AML-193 (cell line): Measurements from ENCODE around the gene ZNF556.
"Not testable (repeated sequence)": the region's sequence is repeated elsewhere in the genome, so short reads cannot be mapped to it uniquely, and the experiment has no call there.

Experiments used
- DNase-seq, 2 experiments: peaks; one replicate each; lab custom pipeline; 2025; lab: John Stamatoyannopoulos, UW

The ZNF556 gene

DNA sequence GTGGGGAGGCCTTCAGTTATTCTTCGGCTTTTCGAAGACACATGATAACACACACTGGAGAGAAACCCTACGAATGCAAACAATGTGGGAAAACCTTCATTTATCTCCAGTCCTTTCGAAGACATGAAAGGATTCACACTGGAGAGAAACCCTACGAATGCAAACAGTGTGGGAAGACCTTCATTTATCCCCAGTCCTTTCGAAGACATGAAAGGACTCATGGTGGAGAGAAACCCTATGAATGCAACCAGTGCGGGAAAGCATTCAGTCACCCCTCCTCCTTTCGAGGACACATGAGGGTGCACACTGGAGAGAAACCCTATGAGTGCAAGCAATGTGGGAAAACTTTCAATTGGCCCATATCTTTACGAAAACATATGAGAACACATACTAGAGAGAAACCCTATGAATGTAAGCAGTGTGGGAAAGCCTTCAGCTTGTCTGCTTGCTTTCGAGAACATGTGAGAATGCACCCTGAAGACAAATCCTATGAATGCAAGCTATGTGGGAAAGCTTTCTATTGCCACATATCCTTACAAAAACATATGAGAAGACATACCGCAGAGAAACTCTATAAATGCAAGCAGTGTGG lies 14.0 kb upstream of the ZNF556 start:
- DNase-seq: no peak

DNA sequence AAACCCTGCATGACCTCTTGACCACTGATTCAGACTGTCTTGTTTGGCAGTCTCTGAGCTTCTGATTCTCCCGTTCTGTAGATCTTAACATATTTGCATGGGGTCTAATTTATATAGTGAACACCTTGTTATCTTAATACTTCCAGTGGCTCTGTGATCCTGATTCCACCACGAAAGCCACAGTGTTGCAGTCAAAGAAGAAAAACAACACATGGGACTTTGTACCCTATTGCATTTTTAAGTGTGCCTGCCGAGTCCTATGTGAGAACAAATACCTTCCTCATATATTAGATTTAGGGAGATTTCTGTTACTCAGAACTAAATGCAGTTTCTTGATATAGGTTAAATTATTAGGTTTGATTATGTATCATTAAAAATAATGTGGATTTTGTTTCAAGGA lies 12.3 kb upstream of the ZNF556 start:
- no peak for DNase-seq

DNA sequence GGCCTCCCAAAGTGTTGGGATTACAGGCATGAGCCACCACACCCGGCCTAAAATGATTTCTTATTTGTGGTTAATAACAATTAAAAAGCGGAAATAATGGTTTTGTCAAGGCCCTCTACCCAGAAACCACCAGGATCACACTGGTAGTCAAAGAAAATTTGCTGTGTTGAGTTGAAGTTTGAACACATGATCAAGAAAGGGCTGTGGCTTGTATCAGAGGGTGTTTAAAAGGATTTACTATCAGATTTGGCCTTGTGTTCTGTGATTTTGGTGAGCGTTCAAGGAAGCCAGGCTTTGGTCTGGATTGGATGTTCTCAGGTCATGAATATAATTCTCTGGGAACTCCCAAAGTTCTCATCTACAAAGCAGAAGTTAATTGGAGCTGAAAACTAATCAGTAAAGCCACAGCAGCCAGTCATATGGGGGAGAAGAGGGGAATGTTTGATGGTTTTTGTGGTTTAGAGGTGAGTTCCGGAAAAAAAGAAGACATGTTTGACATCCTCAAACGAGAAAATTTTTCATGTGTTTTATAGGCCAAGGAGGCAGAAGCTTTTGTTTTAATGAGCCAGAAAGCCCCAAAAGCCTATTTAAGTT lies 10.6 kb upstream of the ZNF556 start:
- DNase-seq: no peak

DNA sequence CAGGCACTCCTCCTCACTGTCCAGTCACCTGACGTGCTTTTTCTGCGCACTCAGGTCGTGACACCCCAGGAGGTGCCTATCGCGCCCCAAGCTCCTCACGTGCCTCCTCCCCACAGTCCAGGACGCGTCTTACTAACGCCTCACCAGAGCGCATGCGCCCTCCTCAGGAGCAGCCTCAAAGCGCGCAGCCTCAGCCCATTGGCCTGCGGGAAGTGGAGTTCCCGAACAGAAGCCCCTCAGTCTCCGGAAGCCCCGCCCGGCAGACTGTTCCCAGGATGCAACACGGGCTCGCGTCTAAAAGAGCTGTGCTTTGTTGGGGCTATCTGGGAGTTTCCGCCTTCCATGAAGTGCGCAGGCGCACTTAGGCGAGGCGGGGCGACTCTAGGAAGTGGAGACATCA lies 8.3 kb upstream of the ZNF556 start:
- DNase-seq: no peak

DNA sequence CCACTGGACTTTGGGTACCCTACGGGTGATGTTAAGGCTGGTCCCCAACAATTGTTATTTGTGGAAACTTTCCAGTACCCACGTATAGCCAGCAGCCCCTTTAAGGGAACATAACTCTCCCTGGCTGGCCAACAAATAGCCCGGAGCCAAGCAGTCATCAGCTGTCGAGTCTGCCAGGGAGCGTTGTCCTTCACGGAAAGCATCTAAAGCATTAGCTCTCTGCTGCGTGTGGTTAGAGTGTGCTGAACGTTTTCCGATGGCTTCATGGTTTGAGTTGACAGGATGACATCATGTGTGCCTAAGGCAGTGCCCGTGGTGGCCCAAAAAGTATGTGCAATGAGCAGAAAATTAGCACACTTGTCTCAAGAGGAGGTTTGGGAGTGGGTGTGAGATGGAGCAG lies 3.3 kb upstream of the ZNF556 start:
- no peak for DNase-seq

DNA sequence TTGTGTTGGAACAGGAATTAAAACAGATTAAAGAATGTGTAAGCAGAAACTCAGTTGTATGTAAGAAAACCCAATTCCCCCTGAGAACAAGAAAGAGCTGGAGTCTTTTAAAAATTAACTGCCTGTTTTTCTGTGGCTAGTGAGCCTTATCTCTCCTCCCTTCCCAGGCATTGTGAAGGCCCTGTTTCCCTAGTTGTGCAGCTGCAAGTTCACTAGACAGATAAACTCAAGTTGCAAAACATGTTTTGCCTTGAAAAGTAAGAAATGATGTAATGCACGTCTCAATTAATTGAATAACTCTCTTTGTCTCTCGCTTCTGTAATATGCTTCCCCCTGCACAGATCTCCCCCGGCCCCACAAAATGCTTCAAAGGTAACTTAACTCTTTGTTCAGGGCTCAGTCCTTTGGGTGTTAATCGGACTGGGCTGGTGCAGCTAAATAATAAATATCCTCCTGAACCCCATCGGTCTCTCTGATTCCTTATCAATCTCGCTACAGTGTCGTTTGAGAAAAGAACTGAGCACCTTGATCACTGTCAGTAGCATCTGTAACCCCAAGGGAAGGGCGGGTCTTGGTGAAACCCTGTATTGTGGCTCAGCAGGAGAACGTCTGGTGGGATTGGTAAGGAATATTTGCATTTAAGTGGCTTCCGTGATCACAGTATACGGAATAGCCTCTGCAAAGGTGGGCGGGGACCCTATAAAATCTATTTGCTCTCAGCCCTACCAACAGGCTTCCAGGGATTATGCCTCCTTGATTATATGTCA lies 1.6 kb upstream of the ZNF556 start:
- DNase-seq: no peak

DNA sequence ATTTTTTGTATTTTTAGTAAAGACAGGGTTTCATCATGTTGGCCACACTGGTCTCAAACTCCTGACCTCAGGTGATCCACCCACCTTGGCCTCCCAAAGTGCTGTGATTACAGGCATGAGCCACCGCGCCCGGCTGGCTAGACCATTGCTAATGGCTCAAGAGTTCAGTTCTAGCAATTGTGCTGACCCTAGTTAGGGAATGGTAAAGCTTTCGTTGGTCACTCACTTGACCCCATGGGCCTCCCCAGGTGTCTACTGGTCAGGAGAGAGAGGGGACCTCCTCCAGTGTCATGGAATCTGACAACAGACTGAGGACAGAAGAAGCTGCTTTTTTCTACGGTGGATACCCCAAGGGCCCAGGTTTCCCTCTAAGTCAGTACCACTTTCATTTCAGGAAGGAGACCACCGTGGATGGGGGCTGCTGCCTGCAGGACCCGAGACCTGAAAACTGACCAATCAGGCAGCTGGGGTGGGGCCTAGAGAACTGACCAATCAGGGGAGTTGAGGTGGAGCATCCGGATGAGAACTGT lies 575 bp upstream of the ZNF556 start:
- DNase-seq: no peak

DNA sequence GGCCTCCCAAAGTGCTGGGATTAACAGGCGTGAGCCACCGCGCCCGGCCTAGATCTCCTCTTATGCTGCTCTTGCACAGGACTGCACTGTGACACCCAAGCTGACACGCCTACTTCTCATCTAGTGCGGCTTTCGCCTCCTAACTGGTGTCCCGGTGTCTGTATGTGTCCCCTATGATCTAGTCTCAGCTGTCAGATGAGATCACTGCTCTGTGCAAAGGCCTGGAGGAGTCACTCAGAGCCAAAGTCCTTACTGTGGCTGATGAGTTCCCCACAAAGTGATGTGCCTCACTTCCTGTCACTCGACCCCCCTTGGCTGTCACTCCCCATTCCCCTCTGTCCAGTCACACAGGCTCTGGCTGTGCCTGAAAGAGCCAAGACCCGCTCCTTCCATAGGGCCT lies 2.5 kb downstream of the ZNF556 start:
- DNase-seq: no peak

DNA sequence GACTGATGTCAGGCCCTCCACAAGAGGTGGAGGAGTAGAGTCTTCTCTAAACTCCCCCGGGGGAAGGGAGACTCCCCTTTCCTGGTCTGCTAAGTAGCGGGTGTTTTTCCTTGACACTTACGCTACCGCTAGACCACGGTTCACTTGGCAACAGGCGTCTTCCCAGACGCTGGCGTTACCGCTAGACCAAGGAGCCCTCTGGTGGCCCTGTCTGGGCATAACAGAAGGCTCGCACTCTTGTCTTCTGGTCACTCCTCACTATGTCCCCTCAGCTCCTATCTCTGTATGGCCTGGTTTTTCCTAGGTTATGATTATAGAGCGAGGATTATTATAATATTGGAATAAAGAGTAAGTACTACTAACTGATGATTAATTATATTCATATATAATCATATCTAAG lies 5.0 kb downstream of the ZNF556 start:
- not testable (repeated sequence) for DNase-seq

DNA sequence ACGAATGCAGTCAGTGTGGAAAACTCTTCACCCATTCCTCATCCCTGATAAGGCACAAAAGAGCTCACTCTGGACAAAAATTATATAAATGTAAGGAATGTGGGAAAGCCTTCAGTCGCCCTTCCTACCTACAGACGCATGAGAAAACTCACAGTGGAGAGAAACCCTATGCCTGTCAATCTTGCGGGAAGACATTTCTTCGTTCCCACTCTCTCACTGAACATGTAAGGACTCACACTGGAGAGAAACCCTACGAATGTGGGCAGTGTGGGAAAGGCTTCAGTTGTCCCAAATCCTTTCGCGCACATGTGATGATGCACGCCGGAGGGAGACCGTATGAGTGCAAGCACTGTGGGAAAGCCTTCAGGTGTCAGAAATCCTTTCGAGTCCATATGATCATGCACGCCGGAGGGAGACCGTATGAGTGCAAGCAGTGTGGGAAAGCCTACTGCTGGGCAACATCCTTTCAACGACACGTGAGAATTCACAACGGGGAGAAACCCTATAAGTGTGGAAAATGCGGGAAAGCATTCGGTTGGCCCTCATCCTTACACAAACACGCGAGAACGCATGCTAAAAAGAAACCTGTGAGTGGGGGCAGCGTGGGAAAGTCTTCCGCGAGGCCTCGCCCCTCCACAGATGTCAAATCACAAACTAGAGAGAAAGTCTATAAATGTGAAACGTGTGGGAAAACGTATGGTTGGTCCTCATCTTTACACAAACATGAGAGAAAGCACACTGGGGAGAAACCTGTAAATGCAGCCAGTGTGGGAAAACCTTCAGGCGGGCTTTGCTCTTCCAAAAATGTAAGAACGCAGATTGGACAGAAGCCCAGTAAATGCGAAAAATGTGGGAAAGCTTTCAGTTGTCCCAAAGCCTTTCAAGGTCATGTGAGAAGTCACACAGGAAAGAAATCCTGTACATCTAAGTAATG lies 10.5 kb downstream of the ZNF556 start:
- DNase-seq: no peak

DNA sequence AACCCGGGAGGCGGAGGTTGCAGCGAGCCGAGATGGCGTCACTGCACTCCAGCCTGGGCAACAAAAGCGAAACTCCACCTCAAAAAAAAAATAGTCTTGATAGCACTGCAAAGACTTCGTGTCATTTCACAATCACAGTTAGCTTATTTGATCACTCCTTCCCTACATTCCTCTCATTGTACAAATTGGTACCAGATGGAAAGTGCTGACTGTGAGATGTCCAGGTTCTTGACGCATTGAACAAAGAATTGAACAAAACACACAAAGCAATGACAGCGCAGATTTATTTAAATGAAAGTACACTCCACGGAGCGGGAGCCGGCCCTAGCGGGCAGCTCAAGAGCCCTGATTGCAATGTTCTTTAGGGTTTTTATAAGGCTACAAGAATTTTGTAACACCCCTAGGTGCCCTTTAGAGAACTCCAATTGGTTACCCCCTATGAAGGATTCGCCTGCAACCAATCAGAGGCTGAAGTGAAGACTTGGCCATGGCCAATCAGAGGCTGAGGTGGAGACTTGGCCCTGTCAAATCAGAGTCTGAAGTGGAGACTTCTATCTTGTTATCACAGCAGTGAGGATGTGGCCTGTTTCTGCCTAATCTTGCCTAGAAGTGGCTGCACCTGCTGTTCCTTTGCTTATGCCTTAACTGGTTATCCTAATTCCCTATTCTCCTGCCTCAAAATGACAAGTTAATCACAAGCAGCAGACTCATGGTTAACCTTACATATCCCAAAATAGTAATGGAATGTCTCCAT lies 16.7 kb downstream of the ZNF556 start:
- DNase-seq: no peak

DNA sequence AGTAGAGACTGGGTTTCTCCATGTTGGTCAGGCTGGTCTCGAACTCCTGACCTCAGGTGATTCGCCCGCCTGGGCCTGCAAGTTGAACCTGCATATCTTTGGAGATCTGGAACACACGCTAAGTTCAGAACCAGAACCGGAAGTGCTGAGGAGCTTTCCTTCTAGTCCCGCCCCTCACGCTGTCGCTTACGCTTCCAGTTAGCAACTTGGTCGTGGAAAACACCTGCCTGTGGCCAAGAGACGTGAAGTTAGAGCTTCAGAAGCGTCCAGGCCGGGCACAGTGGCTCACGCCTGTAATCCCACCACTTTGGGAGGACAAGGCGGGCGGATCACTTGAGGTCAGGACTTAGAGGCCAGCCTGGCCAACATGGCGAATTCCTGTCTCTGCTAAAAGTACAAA lies 18.6 kb downstream of the ZNF556 start:
- no peak for DNase-seq

DNA sequence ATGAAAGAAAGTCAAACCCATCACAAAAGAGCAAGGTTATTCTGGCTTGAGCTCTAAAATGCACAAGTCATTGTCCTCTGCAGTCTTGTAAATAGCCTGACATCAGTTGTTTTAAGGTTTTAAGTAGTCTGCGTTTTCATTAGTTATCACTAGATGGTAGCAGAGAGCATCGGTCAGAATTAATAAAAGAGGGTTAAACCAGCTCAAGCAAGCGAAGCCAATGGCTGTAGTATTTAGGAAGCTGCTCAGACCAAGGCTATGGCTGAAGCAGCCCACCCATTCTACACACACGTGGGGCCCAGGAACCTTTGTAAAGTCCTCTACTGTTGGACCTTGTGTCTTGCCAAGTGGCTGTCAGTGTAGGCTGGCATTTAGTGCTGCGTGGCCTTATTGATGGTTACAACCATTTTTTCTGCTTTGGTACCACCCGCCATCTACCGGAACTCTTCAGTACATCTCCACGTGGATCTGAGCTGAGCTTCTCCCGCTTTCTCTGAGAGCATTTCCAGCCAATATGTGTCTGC lies 20.3 kb downstream of the ZNF556 start:
- peak; percentile 85 for DNase-seq

DNA sequence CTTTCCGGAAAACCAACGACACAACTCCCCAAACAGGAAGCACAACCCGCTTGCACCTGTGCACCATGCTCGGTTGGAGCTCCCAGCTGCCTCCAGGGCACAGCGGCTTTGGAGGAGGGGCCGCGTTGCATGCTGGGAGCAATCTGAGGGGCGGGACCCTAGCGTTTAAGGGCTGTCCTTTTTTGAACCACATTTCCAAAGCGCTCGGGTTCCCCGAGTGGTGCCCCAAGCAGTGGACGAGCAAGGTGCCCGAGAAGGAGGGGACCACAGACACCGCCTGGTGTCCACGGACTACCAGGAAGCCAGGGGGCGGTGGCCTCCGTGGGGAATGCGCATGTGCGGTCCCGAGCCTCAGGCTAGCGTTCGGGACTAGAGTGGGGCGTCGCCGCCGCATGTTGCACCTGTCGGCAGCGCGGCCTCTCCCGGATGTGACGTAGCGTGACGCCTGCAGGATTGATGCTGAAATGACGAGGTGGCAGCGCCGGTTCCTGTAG lies 21.6 kb downstream of the ZNF556 start:
- DNase-seq: peak; percentile 33

DNA sequence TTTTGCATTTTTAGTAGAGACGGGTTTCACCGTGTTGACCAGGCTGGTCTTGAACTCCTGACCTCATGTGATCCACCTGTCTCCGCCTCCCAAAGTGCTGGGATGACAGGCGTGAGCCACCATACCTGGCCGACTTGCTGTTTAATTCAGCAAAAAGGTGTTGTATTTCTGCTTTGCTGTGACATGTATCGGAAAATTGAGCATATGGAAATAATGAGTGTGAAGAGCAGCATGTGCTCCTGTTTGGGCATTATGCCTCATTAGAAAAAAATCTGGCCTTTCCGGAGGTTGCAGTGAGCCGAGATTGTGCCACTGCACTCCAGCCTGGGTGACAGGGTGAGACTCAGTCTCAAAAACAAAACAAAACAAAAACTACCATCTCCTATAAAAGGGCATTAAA lies 23.4 kb downstream of the ZNF556 start:
- not testable (repeated sequence) for DNase-seq

DNA sequence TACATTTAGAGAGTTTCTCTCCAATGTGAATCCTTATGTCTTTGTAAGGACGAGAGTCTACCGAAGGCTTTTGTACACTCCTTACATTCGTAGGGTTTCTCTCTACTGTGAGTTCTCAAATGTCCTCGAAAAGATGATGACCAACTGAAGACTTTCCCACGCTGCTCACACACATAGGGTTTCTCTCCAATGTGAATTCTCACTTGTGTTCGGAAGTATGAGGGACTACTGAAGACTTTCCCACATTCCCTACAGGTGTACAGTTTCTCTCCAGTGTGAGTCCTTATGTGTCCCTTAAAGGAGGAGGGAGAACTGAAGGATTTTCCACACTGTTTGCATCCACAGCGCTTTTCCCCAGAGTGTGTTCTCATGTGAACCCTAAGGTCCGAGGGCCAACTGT lies 29.6 kb downstream of the ZNF556 start:
- DNase-seq: no peak

DNA sequence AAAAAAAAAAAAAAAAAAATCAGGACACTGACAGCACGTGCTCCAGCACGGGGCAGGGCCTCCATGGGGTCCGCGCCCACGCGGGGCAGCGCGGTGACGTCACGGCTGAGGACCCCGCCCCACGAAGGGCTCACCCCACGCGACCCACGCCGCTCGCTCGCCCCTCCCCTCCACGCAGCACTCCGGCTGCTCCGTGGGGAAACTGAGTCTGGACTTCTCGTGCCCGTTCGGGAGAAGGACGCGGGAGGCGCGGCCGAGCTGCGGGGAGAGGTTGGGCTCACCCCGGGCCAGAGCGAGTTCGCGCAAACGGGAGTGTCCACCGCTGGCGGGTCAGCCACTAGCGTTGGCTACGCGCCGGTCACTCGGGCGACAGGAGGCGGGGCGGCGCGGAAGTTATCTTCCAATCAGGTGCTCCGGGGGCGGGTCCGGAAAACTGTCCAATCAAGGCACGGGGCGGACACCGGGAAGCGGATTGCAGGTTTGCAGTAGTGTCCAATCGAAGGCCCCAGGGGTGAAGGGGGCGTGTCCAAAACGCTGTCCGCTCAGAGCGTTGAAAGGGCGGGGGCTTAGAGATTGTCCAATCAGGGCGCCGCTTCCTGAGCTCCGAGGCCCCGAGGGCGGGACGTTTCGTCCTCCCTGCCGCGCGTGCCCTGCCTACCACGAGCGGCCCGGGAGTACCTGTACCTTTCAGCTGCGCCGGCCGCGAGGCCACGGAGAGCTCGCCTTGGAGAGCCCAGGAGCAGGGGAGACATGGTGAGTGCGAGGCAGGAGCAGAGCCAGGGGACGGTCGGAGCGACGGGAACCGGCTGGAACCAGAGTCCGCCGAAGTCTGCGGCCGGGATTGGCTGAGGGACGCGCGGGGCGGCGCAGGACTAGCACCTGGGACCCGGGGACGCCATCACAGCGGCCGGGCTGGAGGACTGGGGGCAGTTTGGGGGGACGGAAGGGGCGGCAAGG lies 33.4 kb downstream of the ZNF556 start, which contains the start of gene ZNF57:
Gene ZNF57, plus strand, starts transcription at position 633 of the 957 bp plus-strand sequence. Its CDS starts 118 bp downstream, at position 751.
- DNase-seq: peak; percentile 96 to 98

DNA sequence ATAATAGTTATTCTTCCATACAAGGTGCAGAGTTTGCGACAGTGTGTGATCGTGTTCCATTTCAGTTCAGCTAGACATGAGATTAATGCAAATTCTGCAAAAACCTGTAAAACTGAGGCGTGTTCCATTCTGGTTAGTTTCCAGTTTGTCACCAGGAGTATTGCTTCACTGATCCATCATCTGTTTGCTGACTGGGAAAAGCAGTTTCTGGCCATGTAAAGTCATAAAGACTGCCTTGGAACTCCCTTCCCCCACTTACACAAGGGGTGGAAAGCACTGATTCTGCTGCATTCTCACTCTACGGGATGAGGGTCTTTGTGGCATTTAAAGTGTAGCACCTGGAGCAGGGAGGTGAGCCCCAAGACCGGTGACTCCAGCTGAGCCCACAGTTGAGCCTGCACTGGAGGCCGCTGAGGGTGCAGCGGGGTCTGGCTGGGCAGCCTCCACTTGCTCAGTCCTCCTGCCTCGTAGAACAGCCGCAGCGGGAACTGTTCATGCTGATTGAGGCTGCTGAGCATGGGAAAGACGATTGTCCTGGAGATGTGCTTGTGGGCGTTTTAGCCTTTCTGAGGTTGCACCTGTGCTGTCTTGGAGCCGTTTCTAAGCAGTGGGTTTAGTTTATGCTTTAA lies 35.6 kb downstream of the ZNF556 start:
- DNase-seq: no peak

DNA sequence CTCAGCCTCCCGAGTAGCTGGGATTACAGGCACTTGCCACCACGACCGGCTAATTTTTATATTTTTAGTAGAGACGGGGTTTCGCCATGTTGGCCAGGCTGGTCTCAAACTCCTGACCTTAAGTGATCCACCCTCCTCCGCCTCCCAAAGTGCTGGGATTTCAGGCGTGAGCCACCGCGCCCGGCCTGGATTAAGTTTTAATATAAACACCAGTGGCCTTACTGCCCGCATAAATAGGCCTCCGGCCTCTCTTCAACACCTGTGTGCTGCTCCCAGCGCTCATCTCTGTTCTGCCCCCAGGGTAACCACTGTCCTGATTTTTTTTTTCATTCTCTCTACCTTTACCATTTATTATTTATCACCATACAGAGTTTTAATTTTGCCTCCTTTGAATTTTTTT lies 36.2 kb downstream of the ZNF556 start:
- DNase-seq: not testable (repeated sequence)
